GM10248 (cell line): Measurements from ENCODE around the gene PIP4K2A.
"Not testable (repeated sequence)": the region's sequence is repeated elsewhere in the genome, so short reads cannot be mapped to it uniquely, and the experiment has no call there.

Experiments used
- CTCF ChIA-PET: fragments of 300-600 bp; sonication (Branson Sonifier 250); formaldehyde crosslinking; extraction: SDS; loops from one replicate; lab custom pipeline; 2021; ENCODE audit warnings: antibody characterized with exemption; lab: Yijun Ruan, JAX
- POLR2A ChIA-PET: fragments of 350-650 bp; sonication (Branson Sonifier 250); formaldehyde crosslinking; extraction: SDS; loops from one replicate; lab custom pipeline; 2020; ENCODE audit warnings: antibody characterized with exemption; lab: Yijun Ruan, JAX
- DNase-seq: peaks from one replicate; pipeline ENCODE4 v3.0.0; 2012; ENCODE audit errors: extremely low spot score
- TF ChIP-seq, protein P1 (sequence below): IDR thresholded peaks from 2 replicates; pipeline ENCODE4 v1.5.1; 2012; ENCODE audit warnings: mild to moderate bottlenecking, low read depth; ENCODE audit errors: extremely low read depth, missing control alignments, control extremely low read depth

PIP4K2A gene

DNA sequence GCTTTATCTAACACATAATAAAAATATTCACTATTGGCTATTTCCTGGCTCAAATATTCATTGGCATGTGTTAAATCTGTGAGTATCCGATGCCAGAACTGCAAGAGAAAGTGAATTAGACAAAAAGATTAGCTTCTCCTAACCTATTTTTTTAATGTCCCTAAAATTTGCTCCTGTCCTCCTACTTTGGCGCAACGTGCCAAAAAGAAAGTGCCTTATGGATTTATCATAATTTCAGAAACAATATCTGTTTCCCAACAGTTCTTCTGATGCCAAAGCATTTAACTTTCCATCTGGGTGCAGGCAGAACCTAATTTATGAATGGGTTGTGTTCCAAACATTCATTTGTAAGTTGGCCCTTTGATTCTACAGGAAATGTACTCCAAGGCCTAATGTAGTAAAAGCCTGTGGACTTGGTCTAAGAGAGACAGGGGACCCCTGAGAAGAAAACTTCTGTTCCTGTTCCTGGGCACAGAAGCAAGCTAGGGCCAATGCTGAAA, 15.4 kb downstream of the PIP4K2A start:
- TF ChIP-seq, protein P1, sequence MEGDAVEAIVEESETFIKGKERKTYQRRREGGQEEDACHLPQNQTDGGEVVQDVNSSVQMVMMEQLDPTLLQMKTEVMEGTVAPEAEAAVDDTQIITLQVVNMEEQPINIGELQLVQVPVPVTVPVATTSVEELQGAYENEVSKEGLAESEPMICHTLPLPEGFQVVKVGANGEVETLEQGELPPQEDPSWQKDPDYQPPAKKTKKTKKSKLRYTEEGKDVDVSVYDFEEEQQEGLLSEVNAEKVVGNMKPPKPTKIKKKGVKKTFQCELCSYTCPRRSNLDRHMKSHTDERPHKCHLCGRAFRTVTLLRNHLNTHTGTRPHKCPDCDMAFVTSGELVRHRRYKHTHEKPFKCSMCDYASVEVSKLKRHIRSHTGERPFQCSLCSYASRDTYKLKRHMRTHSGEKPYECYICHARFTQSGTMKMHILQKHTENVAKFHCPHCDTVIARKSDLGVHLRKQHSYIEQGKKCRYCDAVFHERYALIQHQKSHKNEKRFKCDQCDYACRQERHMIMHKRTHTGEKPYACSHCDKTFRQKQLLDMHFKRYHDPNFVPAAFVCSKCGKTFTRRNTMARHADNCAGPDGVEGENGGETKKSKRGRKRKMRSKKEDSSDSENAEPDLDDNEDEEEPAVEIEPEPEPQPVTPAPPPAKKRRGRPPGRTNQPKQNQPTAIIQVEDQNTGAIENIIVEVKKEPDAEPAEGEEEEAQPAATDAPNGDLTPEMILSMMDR, result no peak
- POLR2A ChIA-PET, result no interaction called here
- no peak for DNase-seq
- CTCF ChIA-PET, result interaction anchor here (1.0 kb wide), 1 partner anchor 11 kb away, joined by 3 read pairs; no protein-coding TSS in a partner anchor

DNA sequence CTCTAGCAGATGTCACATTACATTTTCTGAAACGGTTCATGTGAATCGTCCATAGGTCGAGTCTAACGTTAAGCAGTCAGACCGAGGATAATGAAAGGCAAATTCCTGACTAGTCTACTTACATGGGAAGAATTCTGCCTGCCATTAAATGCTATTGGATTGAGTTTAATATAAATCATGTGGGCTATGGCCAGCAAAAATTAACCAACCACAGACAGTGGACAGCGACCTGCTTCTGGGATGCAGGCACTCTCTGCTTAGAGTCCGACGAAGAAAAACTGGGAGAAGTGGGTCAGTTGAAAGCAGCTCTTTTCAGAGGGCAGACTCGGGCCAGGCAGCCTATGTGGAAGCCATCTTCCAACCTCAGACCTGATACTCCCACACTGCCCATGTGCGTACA, 16.6 kb downstream of the PIP4K2A start:
- ChIA-PET POLR2A (no interaction called here), CTCF (interaction anchor here (1.0 to 1.9 kb wide), 4 partner anchors 13 to 26 kb away, joined by 3 to 7 read pairs (median 3); no protein-coding TSS in a partner anchor)
- DNase-seq, result no peak
- TF ChIP-seq, protein P1, result no peak

DNA sequence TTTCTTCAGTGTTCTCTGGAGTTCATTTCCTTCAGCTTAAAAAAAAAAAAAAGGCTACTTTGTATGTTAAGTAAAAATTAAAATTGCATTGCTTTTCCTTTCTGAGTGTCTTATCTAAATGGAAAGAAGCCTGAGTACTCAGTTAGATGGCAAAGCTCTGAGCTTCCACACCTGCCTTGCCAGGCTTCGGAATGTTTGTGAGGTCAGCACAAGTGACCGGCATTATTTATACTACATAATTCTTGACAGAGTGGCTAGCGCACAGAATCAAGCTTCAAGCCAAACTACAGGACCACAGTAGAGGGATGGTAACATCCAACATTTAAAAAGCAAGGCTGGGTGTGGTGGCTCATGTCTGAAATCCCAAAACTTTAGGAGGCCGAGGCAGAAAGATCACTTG, 17.3 kb downstream of the PIP4K2A start:
- POLR2A ChIA-PET, result no interaction called here
- no peak for DNase-seq
- CTCF ChIA-PET, result interaction anchor here (1.0 to 1.9 kb wide), 6 partner anchors 11 to 26 kb away, joined by 3 to 7 read pairs (median 3); no protein-coding TSS in a partner anchor
- TF ChIP-seq, protein P1, result no peak

DNA sequence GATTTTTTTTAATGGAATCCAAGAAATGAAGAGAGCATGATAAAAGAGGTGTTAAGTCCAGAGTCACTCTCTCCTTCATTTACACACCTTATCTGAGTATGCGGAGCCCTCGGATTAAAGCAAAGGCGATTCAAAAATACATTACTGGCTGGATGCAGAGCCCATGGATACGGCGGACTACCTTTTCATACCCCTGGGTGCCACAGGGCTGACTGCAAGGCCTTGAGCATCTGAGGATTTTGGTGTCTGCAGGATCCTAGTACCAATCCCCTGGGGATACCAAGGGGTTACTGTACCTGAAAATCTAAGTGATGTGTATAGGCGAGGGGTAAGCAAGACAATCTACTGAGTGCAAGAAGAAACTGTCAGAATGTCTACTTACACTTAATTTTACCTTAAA, 20.5 kb downstream of the PIP4K2A start:
- POLR2A ChIA-PET, result interaction anchor here (1.1 kb wide), 1 partner anchor 11 kb away, joined by 4 read pairs; no protein-coding TSS in a partner anchor

DNA sequence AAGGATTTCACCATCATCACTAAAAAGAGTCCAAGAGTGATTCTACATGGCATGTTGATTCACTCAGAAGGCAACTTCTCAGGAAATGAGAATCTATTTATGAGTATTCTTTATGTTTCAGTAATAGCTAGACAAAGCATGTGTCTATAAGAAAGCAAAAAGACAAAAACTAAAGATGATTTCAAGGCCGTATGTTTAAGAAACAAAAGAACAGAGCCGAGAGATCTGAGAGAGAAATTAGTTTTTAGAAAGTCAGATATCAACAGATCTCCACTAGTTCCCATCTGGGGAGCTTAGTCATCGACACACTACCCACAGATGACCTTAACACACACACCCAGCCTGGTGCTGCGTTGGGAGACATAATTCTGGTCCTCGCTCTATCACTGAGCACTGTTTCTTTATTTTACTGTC, 21.0 kb downstream of the PIP4K2A start:
- POLR2A ChIA-PET, result interaction anchor here (1.1 kb wide), 1 partner anchor 10 kb away, joined by 4 read pairs; no protein-coding TSS in a partner anchor
- CTCF ChIA-PET, result interaction anchor here (1.2 to 2.4 kb wide), 4 partner anchors 8 to 296 kb away, joined by 3 to 15 read pairs (median 3); no protein-coding TSS in a partner anchor
- DNase-seq, result no peak
- TF ChIP-seq, protein P1, result no peak

More for the DNA sequence above, 20.5 kb downstream of the PIP4K2A start:
- CTCF ChIA-PET, result interaction anchor here (1.2 to 1.7 kb wide), 3 partner anchors 13 to 295 kb away, joined by 3 read pairs; no protein-coding TSS in a partner anchor
- TF ChIP-seq, protein P1, result no peak
- no peak for DNase-seq

DNA sequence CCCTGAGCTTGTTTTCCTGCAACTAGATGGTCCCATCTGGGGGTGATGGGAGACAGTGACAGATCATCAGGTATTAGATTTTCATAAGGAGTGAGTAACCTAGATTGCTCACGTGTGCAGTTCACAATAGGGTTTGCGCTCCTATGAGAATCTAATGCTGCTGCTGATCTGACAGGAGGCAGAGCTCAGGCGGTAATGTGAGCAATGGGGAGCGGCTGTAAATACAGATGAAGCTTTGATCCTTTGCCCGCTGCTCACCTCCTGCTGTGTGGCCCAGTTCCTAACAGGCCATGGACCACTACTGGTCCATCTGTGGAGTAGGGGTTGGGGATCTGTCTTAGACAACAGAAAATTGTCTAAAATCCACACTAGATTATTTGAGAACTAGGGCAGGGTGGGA, 22.3 kb downstream of the PIP4K2A start:
- ChIA-PET CTCF (interaction anchor here (0.9 to 2.4 kb wide), 7 partner anchors 9 to 38 kb away, joined by 3 to 15 read pairs (median 5); no protein-coding TSS in a partner anchor), POLR2A (interaction anchor here (1.0 kb wide), 1 partner anchor 12 kb away, joined by 3 read pairs; no protein-coding TSS in a partner anchor)

DNA sequence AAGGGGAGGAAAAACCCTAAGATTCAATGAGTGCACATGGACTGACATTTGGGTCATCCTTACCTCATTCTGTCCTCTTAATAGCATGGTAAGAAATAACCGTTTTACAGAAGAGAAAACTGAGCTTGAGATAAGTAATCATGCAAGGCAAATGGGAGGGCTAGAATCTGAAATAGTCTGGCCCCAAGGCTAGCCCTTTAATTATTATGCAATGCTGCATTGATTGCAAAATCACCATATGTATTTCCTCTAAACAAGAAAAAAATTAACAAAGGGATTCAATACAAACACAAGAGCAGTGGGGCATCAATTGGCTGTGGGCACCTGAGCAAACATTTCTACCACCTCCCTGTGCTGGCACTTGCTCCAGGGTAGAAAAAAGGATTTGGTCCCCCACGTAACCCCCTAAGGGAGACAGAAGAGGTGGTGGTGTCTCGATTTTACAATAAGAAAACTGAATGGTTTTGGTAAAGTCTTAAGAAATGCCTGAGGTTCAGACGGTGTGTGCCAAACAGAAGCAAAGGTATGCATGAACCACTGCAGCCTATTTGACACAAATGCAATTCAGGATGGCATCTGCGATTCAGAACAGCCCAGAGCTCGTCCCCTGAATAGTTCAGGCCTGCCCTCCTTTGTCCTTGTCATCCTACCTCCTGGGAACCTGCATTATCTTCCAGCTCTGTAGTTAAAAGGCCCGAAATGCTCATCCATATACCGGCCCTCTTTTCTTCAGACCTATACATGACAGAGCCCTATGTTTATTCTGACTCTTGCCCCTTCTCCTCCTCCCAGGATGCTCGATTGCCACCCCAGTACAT, 23.6 kb downstream of the PIP4K2A start:
- no peak for DNase-seq
- POLR2A ChIA-PET, result no interaction called here
- CTCF ChIA-PET, result interaction anchor here (0.7 to 2.4 kb wide), 11 partner anchors 7 to 116 kb away, joined by 3 to 15 read pairs (median 4); no protein-coding TSS in a partner anchor
- TF ChIP-seq, protein P1, result no peak

More for the DNA sequence above, 22.3 kb downstream of the PIP4K2A start:
- not testable (repeated sequence) for DNase-seq
